Measurements from ENCODE around the gene PPIL3. TPM values are rescaled to one million over a fixed set of nuclear protein-coding genes. Genes with fewer than 3 reads are reported as not detected.

Gene PPIL3
- total and polyA plus RNA-seq, 9 of the 15 experiments (the other 6 are each of a cell fraction or from before 2014, with no cell fraction given), result 22.4 to 66.2 (median 49.0) TPM

- H3K27me3 ChIP-seq (ENCODE audit: control insufficient read depth in 2 of 2, insufficient read depth in 2 of 2, low read length in 2 of 2), result no peaks in the 10 kb centered on the region
- FAIRE-seq (no peak), DNase-seq (ENCODE audit: extremely low read depth in 1 of 4, low spot score in 3 of 4) (no peak), ATAC-seq (peak; percentile 19; the same call in 1 of the 3 replicates)
- no peaks in the 10 kb centered on the region for H3K36me3 ChIP-seq (ENCODE audit: control insufficient read depth, insufficient read depth, low read length)
- BruUV-seq (replicated peaks), result no TSS peak
- in situ Hi-C loops (cut with MboI) (no loop called here), intact Hi-C loops (cut with micrococcal nuclease) (no loop called here)
- H3K4me1 ChIP-seq (replicated peaks in 1 of 2; ENCODE audit: control insufficient read depth in 2 of 2, insufficient read depth in 2 of 2, low read length in 2 of 2), result peaks cover 0 to 10% of the 10 kb centered on the region in 2 experiments; a peak in 2 of 5 replicates
- H3K9me3 ChIP-seq (replicated peaks; ENCODE audit: control insufficient read depth, insufficient read depth, low read depth, low read length), result no peaks in the 10 kb centered on the region
- no peak overlapping the region for H3K27ac ChIP-seq (ENCODE audit: extremely low read depth, low read depth, low read length)
- H3K79me2 ChIP-seq (ENCODE audit: control insufficient read depth, insufficient read depth, low read length), result no peaks in the 10 kb centered on the region
- TF ChIP-seq RUNX1 (IDR thresholded peaks at IDR 0.05; ENCODE audit: low read depth) (no peak), TARDBP (IDR thresholded peaks at IDR 0.05) (no peak), ZNF518B (CRISPR knock-in tag; IDR thresholded peaks at IDR 0.05) (no peak), CREBBP (IDR thresholded peaks at IDR 0.05; ENCODE audit: low read depth, low read length) (no peak), CHD1 (IDR thresholded peaks at IDR 0.05; ENCODE audit: low read length) (no peak), IRF2 (CRISPR knock-in tag; IDR thresholded peaks at IDR 0.05) (no peak), CBFA2T2 (conservative IDR thresholded peaks at IDR 0.05) (no peak), MCM2 (IDR thresholded peaks at IDR 0.05; ENCODE audit: low read depth) (no peak)
- no peaks in the 10 kb centered on the region for H3K9me1 ChIP-seq (ENCODE audit: control insufficient read depth, insufficient read depth, low read length)
- no peak overlapping the region for H3K4me3 ChIP-seq
- CTCF ChIA-PET (ENCODE audit: low intra/inter-chr PET ratio), result no interaction called here
- POLR2A ChIA-PET, result interaction anchor here (1.2 to 1.5 kb wide), 4 partner anchors 9 to 19 kb away, joined by 4 to 12 read pairs (median 5); no protein-coding TSS in a partner anchor
- peak overlapping the region in 1 of 2 experiments; percentile 52; a peak in 1 of 4 replicates for H3K9ac ChIP-seq (ENCODE audit: insufficient read depth in 1 of 2, low read depth in 2 of 2, low read length in 2 of 2)
- H3K4me2 ChIP-seq (ENCODE audit: insufficient read depth, low read length), result no peak overlapping the region
- no peaks in the 10 kb centered on the region for H4K20me1 ChIP-seq (replicated peaks; ENCODE audit: control insufficient read depth, insufficient read depth, low read length)
- WGBS (ENCODE audit: insufficient coverage, low coverage, missing lambda C conversion rate), result 45% methylated on average over 21 of the region's 24 CpGs
- no peak overlapping the region for H2AFZ ChIP-seq (ENCODE audit: low read depth, low read length)
Measured at GRCh38 chr2:200843993-200844948, 44.6 kb downstream of the PPIL3 start.
